ENCODE measurements around the gene WDR46.

GRCh38 chr6:33335916-33336315 is 46.9 kb upstream of the WDR46 start:
- TF ChIP-seq EZH2 (IDR thresholded peaks at IDR 0.05; ENCODE audit: borderline replicate concordance, low read length) (no peak), CTCF (IDR thresholded peaks at IDR 0.05; ENCODE audit: low read length) (no peak)
